ENCODE results near the gene TNS3. TPM values are rescaled to one million over a fixed set of nuclear protein-coding genes. Genes with fewer than 3 reads are reported as not detected.

The TNS3 gene
- total and polyA plus RNA-seq, 2 donors (not counting 1 experiment from before 2014, with no cell fraction given), result 11.4 to 77.5 TPM

DNA sequence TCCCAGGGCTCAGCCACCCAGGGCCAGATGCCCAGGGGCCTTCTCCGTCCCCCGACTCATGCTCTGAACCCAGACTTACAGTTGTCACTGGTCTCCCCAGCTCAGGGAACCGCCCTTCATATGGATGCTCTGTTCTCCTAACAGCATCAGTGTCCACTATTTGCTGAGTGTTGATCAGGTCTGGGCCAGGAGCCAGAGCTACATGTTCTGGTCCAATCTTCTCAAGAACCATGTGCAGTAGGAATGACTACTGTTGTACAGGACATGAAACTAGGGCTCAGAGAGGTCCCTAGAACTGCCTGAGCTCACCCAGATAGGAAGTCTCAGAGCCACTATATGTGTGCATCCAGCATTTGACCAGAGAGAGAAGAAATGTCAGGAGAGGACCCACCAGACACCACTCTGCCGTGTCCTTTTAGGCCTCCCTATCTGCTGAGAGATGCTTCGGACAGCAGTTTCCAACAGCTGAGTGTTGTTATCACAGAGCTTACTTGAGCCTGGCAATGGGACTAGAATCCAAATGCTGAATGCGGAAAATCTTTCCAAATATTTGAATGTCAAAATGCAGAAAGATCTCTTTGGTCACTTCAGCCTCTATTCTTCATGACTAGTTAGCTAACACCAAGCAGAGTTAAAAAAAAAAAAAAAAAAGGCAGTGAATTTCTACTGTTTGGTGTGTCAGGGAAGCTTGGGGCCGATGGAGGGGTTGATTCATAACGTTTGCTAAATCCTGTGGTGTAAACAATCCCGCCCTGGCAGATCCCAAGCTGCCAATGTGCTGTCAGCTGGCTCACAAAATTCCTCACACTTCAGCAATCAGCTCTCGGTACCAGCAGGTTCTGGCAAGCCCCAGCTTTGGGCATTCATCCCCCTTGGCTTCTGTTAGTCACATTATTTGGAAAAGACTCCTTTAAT is 246.1 kb downstream of the TNS3 start:
- no peaks in the 10 kb centered on the region for H3K9me3 Mint-ChIP-seq (ENCODE audit: insufficient read depth)
- no peaks in the 10 kb centered on the region for H3K27me3 ChIP-seq (replicated peaks in 1 of 4; ENCODE audit: control extremely low read depth in 1 of 4, control insufficient read depth in 3 of 4, insufficient read depth in 4 of 4, low read length in 3 of 4)
- no peak overlapping the region for H3K4me3 ChIP-seq (ENCODE audit: control extremely low read depth in 1 of 5, extremely low read depth in 1 of 5, insufficient read depth in 1 of 5, low read depth in 2 of 5, low read length in 4 of 5)
- no peak for ATAC-seq (ENCODE audit: low read depth)
- no peak overlapping the region for H3K4me2 ChIP-seq (replicated peaks; ENCODE audit: low read depth, low read length, poor library complexity, severe bottlenecking)
- H3K4me3 Mint-ChIP-seq, result no peak overlapping the region
- ChIA-PET POLR2A (interaction anchor here (0.5 kb wide), 1 partner anchor 388 kb away, joined by 6 read pairs; no protein-coding TSS in a partner anchor), CTCF (no interaction called here)
- no peaks in the 10 kb centered on the region for H3K79me2 ChIP-seq (ENCODE audit: control insufficient read depth, insufficient read depth, low read length)
- 88% methylated on average over 6 of the region's 10 CpGs for WGBS (ENCODE audit: insufficient coverage)
- no peak overlapping the region for H3K27ac ChIP-seq (ENCODE audit: low read length in 2 of 2)
- peaks cover 0 to 4% of the 10 kb centered on the region in 2 experiments for H3K36me3 ChIP-seq (replicated peaks in 1 of 2; ENCODE audit: control extremely low read depth in 1 of 2, control insufficient read depth in 1 of 2, extremely low read depth in 1 of 2, insufficient read depth in 2 of 2, low read length in 1 of 2)
- no peaks in the 10 kb centered on the region for H3K27me3 Mint-ChIP-seq
- no peaks in the 10 kb centered on the region for H3K4me1 ChIP-seq (ENCODE audit: control insufficient read depth in 2 of 2, insufficient read depth in 2 of 2, low read length in 2 of 2)
- no peak overlapping the region for H3K9ac ChIP-seq (ENCODE audit: low read length)
- DNase-seq, result no peak
- H3K9me3 ChIP-seq (ENCODE audit: control extremely low read depth in 1 of 3, control insufficient read depth in 2 of 3, insufficient read depth in 1 of 3, low read length in 2 of 3), result no peaks in the 10 kb centered on the region
- H2AFZ ChIP-seq (ENCODE audit: insufficient read depth, low read depth, low read length, poor library complexity, severe bottlenecking), result no peak overlapping the region
- H3K4me1 Mint-ChIP-seq, result no peaks in the 10 kb centered on the region
- intact Hi-C loops (cut with micrococcal nuclease), result no loop called here
- no peaks in the 10 kb centered on the region for H4K20me1 ChIP-seq (ENCODE audit: control insufficient read depth, insufficient read depth, low read length, poor library complexity, severe bottlenecking)
- no peak overlapping the region for H3K27ac Mint-ChIP-seq
- no peak for TF ChIP-seq EZH2 (IDR thresholded peaks at IDR 0.05; ENCODE audit: borderline replicate concordance, insufficient read depth, low read depth, low read length, poor library complexity, severe bottlenecking)
- TF ChIP-seq, protein P1, sequence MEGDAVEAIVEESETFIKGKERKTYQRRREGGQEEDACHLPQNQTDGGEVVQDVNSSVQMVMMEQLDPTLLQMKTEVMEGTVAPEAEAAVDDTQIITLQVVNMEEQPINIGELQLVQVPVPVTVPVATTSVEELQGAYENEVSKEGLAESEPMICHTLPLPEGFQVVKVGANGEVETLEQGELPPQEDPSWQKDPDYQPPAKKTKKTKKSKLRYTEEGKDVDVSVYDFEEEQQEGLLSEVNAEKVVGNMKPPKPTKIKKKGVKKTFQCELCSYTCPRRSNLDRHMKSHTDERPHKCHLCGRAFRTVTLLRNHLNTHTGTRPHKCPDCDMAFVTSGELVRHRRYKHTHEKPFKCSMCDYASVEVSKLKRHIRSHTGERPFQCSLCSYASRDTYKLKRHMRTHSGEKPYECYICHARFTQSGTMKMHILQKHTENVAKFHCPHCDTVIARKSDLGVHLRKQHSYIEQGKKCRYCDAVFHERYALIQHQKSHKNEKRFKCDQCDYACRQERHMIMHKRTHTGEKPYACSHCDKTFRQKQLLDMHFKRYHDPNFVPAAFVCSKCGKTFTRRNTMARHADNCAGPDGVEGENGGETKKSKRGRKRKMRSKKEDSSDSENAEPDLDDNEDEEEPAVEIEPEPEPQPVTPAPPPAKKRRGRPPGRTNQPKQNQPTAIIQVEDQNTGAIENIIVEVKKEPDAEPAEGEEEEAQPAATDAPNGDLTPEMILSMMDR (IDR thresholded peaks at IDR 0.05), result no peak

DNA sequence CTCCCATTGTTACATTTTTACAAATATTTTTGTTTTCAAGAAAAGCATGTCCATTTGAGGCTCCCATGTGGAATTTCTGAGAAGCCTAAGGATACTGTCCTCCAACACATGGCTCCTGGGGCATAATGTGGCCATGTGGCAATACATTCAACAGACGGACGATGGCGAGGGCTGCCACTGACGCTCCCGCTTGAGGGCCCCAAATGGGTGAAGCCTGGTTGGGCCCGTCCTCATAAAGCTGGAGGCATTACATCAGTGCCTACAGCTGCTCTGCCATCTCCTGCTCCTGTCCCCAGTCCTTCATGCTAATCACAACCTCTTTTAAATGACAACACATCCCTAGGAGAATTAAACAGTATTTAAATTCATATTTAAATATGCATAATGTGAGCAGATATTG is 246.8 kb downstream of the TNS3 start:
- no peaks in the 10 kb centered on the region for H3K9me3 ChIP-seq (ENCODE audit: control extremely low read depth in 1 of 3, control insufficient read depth in 2 of 3, insufficient read depth in 1 of 3, low read length in 2 of 3)
- H3K4me3 ChIP-seq (ENCODE audit: control extremely low read depth in 1 of 5, extremely low read depth in 1 of 5, insufficient read depth in 1 of 5, low read depth in 2 of 5, low read length in 4 of 5), result no peak overlapping the region
- no peak overlapping the region for H2AFZ ChIP-seq (ENCODE audit: insufficient read depth, low read depth, low read length, poor library complexity, severe bottlenecking)
- no peaks in the 10 kb centered on the region for H3K27me3 Mint-ChIP-seq
- H3K9ac ChIP-seq (ENCODE audit: low read length), result no peak overlapping the region
- H3K9me3 Mint-ChIP-seq (ENCODE audit: insufficient read depth), result no peaks in the 10 kb centered on the region
- ATAC-seq (ENCODE audit: low read depth) (no peak), DNase-seq (no peak)
- no peaks in the 10 kb centered on the region for H4K20me1 ChIP-seq (ENCODE audit: control insufficient read depth, insufficient read depth, low read length, poor library complexity, severe bottlenecking)
- H3K27ac ChIP-seq (ENCODE audit: low read length in 2 of 2), result no peak overlapping the region
- H3K27me3 ChIP-seq (replicated peaks in 1 of 4; ENCODE audit: control extremely low read depth in 1 of 4, control insufficient read depth in 3 of 4, insufficient read depth in 4 of 4, low read length in 3 of 4), result no peaks in the 10 kb centered on the region
- no peaks in the 10 kb centered on the region for H3K79me2 ChIP-seq (ENCODE audit: control insufficient read depth, insufficient read depth, low read length)
- no peak overlapping the region for H3K4me3 Mint-ChIP-seq
- peaks cover 0 to 4% of the 10 kb centered on the region in 2 experiments for H3K36me3 ChIP-seq (replicated peaks in 1 of 2; ENCODE audit: control extremely low read depth in 1 of 2, control insufficient read depth in 1 of 2, extremely low read depth in 1 of 2, insufficient read depth in 2 of 2, low read length in 1 of 2)
- TF ChIP-seq, protein P1 (IDR thresholded peaks at IDR 0.05), result no peak
- no peak for TF ChIP-seq EZH2 (IDR thresholded peaks at IDR 0.05; ENCODE audit: borderline replicate concordance, insufficient read depth, low read depth, low read length, poor library complexity, severe bottlenecking)
- POLR2A ChIA-PET, result no interaction called here
- CTCF ChIA-PET, result no interaction called here
- H3K27ac Mint-ChIP-seq, result no peak overlapping the region
- no peak overlapping the region for H3K4me2 ChIP-seq (replicated peaks; ENCODE audit: low read depth, low read length, poor library complexity, severe bottlenecking)
- intact Hi-C loops (cut with micrococcal nuclease), result no loop called here
- WGBS (ENCODE audit: insufficient coverage), result 95% methylated on average over 6 of the region's 6 CpGs
- no peaks in the 10 kb centered on the region for H3K4me1 Mint-ChIP-seq
- no peaks in the 10 kb centered on the region for H3K4me1 ChIP-seq (ENCODE audit: control insufficient read depth in 2 of 2, insufficient read depth in 2 of 2, low read length in 2 of 2)

Data from B cell (primary cell).